GM19328 (cell line): ENCODE measurements around the gene NME4.
"Not testable (repeated sequence)": the region's sequence is repeated elsewhere in the genome, so short reads cannot be mapped to it uniquely, and the experiment has no call there.

Experiments used
- ATAC-seq: cut with Tn5 transposase; IDR thresholded peaks from one replicate; pipeline ENCODE4 v1.9.1; 2021; ENCODE audit warnings: mild to moderate bottlenecking, moderate library complexity; ENCODE audit not compliant: unreplicated experiment

The NME4 gene

DNA sequence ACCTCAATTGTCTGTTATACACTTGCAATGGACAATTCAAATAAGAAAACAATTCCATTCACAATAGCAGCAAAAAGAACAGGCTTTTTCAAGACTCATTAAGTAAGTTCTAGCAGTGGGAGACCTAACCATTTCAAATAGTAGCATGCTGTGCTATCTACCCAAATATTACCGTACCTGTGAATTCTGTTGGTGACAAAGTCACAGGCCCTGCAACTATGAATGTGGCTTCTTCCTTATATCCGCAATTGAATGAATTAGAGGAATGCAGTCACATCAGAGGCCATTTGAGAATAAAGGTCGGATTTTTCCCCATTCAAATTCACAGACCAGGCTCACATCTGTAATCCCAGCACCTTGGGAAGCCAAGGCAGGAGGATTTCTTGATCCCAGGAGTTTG is 800 bp upstream of the NME4 start:
- no peak for ATAC-seq

DNA sequence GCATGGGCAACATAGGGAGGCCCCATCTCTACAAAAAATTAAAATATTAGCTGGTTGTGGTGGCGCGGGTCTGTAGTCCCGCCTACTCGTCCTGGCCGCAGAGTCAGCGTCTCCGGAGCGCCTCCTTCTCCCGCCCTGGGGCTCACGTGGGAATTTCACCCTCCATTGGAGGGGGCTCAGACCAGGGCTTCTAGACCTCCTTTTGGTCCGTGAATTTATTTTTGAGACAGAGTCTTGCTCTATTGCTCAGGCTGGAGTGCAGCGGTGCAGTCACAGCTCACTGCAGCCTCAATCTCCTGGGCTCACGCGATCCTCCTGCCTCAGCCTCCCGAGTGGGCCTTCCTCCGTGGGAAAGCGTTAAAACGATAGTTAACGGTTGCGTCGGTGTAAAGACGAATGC is 394 bp upstream of the NME4 start:
- no peak for ATAC-seq

DNA sequence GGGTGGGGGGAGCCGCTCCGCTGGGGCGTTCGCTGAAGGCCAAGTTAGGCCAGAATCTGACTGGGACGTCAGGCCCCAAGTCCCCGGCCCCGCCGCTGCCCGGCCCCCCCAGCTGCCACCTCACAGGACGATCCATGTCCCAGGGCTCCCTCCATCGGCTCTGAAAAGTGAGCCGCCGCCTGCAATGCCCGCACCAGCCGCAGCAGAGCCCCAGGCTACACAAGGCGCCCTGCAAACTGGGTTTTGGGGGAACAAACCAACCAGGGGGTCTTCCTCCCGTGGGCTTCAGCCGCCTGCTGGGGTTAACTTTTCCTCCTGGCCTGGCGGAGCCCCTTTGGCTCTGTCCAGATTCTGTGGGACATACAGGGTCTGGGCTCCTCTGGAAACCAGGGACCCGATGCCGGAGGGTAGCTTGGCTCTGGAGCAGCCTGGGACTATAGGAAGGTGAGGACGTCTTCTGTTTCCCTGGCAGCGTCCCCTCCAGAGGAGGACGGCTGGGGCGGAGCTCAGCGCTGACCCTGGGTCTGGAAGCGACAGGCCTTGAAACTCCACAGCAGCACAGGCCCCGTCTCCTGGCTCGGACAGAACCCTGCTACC is 835 bp downstream of the NME4 start:
- no peak for ATAC-seq

DNA sequence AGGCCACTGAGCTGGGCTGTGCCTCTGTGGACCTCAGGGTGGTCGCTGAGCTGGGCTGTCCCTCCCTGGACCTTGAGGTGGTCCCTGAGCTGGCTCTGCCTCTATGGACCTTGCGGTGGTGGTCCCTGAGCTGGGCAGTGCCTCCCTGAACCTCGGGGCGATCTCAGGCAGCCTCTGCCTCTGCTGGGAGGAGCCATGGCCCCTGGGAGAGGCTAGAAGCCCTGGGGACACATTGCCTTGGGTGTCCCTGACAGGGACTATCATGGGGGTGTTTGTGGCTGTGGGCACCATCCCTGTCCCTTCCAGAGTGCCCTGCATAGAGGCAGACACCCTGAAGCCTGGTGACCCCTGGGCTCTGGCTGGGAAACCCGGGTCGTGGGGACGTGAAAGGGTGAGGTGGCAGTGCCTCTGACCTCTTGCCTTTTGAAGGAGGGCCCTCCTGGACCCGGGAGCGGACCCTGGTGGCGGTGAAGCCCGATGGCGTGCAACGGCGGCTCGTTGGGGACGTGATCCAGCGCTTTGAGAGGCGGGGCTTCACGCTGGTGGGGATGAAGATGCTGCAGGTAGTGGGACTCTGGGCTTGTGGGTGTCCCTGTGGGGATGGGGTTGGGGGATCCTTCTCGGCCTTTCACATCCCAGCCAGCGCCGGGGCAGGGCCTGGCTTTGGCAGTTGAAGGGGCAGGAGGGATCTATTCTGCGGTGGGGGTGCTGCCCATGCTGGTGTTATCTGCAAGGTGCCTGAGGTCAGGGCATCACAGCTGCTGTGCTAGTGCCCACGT is 1.8 kb downstream of the NME4 start:
- no peak for ATAC-seq

DNA sequence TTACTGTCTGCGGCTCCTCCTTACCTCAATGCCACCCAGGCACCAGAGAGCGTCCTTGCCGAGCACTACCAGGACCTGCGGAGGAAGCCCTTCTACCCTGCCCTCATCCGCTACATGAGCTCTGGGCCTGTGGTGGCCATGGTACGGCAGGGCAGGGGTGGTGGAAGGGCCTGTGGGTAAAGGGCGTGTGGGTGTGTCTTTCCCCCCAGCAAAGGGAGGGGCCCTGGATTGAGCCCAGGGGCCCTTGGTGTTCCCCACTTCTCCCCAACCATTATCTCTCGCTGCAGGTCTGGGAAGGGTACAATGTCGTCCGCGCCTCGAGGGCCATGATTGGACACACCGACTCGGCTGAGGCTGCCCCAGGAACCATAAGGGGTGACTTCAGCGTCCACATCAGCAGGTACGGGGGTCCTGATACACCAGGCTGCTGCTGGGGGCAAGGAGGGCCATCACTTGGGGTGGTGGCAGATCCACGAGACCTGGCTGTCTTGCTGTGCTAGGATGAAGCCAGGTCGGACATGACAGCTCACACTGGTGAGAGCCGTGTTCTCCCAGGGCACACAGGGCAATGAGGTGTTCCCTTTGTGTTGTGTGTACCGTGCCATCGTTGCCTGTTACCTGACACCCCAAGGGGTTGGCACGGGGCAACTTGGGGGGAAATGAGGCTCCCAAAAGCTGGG is 2.5 kb downstream of the NME4 start:
- no peak for ATAC-seq

DNA sequence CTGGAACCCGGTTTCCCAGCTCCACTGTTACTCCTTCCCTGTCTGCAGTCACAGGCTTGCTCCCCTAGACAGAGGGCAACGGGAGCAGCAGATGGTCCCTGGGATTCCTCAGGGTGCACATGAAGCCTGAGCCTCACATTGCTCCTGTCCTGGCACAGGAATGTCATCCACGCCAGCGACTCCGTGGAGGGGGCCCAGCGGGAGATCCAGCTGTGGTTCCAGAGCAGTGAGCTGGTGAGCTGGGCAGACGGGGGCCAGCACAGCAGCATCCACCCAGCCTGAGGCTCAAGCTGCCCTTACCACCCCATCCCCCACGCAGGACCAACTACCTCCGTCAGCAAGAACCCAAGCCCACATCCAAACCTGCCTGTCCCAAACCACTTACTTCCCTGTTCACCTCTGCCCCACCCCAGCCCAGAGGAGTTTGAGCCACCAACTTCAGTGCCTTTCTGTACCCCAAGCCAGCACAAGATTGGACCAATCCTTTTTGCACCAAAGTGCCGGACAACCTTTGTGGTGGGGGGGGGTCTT is 3.1 kb downstream of the NME4 start:
- no peak for ATAC-seq

DNA sequence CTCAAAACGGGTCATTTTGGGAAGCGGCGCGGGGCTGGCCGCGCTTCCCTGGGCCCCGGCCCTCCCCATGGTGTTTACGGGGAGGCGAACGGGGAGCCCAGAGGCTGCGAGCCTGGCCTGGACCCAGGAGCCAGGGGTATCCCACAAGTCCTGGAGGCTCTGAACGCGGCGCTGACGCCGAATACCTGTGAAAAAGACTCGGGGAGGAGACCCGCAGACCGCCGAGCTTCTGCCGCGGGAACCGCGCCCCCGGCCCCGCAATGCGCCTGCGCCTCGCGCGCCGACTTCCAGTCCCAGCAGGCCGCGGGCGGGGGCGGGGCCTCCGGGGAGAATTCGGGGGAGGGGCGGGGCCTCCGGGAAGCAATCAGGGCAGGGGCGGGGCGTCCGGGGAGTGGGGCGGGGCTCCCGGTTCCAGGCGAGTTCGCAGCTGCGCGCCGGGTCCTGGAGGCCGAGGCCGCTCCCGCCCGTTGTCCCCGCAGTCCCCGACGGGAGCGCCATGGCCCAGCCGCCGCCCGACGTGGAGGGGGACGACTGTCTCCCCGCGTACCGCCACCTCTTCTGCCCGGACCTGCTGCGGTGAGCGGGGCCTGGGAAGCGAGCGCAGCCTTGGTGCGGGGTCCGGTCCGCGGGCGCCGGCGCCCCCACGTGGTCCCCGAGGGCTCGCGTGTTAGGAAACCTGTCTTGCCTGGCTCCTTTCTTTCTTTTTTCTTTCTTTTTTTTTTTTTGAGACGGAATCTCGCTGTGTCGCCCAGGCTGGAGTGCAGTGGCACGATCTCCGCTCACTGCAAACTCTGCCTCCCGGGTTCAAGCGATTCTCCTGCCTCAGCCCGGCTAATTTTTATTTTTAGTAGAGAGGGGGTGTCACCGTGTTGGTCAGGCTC is 4.7 kb downstream of the NME4 start, which contains the start of gene DECR2:
Gene DECR2 (plus strand): TSS at position 418 of the 881 bp plus-strand sequence. CDS start 79 bp downstream, at position 497.
- ATAC-seq = peak; percentile 47

DNA sequence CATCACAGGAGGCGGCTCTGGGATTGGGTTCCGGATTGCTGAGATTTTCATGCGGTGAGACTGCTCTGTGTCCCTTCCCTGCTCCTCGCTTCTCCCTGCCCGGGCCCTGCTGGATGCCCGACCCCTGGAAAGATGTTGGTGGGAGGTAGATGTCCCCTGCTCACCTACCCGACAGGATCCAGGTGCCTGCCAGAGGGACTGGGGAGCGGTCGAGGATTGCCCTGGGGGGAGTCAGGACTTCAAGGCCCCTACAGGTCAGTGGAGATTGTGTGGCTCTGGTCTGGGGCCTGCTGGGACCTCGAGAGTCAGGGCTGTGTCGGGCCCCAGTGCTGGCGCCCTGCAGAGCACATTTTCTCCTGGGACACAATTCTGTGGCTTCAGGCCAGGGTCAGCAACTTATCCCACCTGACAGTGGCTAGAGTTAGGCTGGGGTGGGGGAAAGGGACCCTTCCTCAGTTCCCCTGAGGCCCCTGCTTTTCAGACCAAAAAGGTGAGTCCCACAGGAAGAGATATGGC is 8.0 kb downstream of the NME4 start:
- no peak for ATAC-seq

DNA sequence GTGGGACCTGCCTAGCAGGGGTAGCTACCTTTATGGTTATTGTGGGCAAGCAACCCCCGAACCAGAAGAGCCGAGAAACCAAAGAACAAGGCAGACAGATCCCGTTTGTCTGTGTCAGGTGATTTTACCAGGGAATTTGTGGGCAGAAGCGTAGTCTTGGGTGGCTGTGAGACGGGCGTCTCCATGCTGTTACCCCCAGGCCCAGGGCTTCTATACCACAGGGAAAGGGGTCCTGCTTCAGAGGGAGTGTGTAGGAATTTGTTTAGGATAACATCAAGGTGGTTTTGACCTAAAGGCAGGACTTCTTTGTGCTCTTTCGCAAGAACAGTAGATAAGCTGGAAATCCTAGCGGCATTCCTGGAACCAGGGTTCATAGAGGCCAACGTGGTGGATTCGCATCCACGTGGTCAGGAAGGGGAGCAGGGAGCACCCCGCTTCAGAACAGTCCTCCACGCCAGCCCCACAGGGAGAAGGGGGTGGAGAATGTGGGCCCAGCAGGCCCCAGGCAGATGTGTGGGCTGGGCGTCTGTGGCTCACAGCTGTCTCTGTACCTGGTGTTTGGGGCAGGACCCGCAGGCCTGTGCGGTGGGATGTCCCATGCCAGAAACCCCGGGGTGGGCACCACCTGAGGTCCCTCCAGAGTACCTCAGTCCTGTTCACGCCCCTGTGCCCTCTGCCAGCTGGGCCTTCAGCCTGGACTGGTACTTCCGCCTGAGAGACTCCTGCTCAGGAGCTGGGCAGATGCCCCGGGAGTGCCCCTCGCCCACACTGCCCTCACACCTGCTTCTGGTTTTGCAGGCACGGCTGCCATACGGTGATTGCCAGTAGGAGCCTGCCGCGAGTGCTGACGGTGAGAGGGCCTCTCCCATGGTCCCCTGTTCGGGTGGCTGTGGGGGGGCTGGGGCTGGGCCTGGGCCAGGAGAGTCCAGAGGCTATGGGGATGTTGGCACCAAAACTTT is 8.8 kb downstream of the NME4 start:
- no peak for ATAC-seq

DNA sequence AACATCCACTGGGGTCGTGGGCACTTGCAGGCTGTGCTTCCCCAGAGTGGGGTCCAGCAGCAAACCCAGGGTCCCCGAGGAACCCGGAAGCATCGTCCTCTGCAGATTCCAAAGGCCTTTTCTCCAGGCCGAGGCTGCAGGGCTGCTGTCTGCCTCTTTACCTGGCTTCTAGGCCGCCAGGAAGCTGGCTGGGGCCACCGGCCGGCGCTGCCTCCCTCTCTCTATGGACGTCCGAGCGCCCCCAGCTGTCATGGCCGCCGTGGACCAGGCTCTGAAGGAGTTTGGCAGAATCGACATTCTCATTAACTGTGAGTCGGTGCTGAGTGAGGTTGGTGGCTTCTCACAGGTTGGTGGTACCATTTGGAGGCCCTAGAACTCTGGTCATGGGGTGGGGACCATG is 10.3 kb downstream of the NME4 start:
- ATAC-seq = no peak

DNA sequence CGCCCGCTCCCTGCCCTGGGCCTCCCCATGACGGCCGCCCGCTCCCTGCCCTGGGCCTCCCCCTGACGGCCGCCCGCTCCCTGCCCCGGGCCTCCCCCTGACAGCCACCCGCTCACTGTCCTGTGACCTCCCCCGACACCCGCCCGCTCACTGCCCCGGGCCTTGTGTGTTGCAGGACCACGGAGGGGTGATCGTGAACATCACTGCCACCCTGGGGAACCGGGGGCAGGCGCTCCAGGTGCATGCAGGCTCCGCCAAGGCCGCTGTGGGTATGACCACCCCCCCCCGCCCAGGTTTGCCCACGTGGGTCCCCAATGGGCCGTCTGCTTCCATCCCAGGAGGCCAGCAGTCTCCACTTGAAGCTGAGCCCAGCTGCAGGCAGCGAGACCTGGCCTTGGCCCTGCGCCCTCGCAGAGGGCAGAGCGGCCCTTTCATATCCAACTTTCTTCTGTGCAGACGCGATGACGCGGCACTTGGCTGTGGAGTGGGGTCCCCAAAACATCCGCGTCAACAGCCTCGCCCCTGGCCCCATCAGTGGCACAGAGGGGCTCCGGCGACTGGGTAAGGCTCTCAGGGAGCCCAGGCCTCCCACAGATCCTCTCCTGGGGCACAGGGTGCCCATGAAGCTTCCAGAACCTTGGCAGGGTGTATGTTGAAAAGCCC is 13.6 kb downstream of the NME4 start:
- ATAC-seq = no peak

DNA sequence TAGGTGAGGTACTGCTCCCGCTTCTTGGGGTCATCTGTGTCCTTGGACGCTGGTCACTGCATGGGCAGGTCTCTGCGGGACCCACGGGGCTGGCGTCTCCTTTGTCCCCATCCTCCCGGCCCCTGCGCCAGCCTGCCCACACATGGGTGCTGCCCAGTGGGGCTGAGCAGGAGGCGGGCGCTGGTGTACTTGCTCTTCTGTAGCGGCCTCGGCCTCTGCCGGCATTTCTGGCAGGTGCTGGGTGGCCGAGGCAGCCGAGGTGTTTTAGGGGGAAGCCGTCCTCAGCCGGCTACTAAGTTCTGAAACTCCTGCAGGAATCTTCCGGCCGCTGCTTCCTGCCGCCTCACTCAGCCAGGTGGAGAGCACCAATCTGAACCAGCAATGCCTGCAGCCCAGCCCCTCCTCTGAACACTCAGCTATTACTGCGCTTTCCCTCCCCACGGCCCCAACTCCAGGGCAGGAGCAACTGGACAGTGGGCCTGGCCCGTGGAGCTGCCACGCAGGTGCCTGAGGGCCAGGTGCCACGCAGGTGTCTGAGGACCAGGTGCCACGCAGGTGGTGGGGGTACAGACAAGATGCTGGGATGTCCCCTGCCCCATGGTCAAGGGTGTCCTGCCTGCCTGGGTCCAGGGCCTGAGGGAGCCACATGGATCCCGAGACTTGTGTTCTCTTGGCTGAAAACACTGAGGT is 14.7 kb downstream of the NME4 start:
- ATAC-seq = no peak

DNA sequence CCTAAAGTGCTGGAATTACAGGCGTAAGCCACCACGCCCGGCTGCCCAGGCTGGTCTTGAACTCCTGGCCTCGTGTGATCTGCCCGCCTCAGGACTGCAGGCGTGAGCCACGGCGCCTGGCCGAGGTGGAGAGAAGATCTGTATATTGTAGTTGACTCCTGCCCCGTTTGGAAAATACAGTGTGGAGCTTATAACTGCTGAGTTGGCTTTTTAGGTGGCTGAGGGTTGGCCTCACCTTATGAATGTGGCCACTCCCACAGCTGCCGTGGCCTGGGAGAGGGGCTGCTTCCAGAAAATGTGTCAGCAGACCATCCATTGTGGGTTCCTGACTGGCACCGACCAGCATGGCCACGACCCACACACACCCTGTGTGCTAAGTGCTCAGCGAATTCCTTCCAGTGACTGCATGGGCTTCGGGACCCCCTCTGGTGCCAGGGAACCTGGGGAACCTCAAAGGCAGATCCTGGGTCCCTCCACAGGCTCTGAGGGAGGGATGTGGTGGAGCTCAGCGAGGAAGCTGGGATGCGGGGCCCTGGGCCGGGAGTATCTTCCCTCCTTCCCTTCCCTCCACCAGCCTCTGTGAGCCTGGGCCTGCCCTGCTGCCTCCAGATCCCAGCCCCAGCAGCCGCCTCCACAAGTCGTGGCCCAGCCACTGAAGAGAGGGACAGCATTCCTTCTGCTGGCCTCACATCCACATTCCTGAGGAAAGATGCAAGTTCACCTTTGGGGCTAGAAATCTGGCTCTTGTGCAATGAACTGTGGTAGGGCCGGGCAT is 17.6 kb downstream of the NME4 start:
- no peak for ATAC-seq

DNA sequence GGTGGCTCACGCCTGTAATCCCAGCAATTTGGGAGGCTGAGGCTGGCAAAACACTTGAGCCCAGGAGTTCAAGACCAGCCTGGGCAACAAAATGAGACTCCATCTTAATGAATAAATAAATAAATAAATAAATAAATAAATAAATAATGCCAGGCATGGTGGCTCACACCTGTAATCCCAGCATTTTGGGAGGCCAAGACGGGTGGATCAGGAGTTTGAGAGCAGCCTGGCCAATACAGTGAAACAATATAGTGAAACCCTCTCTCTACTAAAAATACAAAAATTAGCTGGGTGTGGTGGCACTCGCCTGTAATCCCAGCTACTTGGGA is 18.1 kb downstream of the NME4 start:
- ATAC-seq = not testable (repeated sequence)

DNA sequence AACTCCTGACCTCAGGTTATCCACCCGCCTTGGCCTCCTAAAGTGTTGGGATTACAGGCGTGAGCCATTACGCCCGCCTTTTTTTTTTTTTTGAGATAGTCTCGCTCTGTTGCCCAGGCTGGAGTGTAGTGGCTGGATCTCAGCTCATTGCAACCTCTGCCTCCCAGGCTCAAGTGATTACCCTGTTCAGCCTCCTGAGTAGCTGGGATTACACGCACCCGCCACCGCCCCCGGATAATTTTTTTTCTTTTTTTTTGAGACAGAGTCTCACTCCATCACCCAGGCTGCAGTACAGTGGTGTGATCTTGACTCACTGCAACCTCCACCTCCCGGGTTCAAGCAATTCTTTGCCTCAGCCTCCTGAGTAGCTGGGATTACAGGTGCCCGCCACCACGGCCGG is 25.2 kb downstream of the NME4 start:
- not testable (repeated sequence) for ATAC-seq

DNA sequence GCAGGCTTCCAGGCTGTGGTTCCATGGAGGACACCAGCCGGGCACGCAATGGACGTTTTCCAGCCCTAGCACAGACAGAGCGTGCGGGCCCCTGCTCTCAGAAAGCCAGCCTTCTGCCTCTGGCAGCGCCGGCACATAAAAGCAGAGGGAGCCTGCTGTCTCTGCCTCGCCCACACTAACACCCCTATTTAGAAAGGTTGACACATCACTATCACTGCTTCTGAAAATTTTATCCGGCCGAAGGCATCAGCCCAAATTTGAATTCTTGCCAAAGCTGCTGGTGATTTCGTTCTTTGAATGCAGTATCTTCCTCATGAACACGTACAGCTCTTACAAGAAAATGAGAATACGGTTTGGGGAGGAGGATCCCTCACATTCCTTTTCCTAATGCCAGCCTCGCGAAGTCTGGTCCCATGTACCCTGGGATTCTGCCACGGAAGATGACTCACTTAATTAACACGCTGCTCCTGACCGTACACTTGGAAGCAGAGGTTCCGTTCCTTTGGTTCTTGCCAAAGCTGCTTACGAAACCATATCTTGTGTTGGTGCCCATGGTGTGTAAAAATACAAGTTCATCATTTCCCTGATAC is 27.1 kb downstream of the NME4 start:
- ATAC-seq = no peak

DNA sequence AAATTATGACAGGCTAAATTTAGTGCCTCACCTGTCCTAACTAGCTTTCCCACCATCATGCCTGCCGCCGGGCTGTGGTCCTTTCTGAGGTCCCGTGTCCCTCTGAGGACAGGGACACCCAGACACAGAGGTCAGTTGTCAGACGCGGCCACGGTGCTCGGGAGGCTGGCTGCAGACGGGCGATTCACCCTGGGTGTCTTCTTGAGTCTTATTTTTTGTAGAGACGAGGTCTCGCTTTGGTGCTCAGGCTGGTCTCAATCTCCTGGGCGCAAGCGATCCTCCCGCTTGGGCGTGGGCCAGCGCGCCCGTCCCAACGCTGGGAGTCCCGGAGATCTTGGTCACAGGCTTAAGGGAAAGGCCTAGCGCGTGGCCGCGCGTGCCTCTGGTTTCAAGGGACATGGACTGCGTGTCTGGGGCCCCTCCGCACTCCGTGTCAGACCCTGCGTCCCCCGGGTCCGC is 27.7 kb downstream of the NME4 start:
- no peak for ATAC-seq
